Endometrial microvascular endothelial cells (primary cell): ENCODE results near the gene RAB1B. TPM values are rescaled to one million over a fixed set of nuclear protein-coding genes. Genes with fewer than 3 reads are reported as not detected.

Experiments used
- in situ Hi-C: cut with HindIII; loops from 2 replicates; pipeline ENCODE4 v1.10.0; 2017; ENCODE audit warnings: low sequenced_read_pairs, low pct_unique_long_range_greater_than_20kb; ENCODE audit errors: inconsistent ontology term
- total RNA-seq: library from RNA; depleted of rRNA; stranded (reverse); fragments of >200 nt; gene quantifications from one replicate; pipeline ENCODE4 v1.2.3, GENCODE V29; 2015; ENCODE audit errors: inconsistent ontology term

RAB1B gene
- total RNA-seq, 1 donor from 2014 or later, result 190 TPM

GRCh38 chr11:66279092-66279734 lies 10.8 kb downstream of the RAB1B start:
- in situ Hi-C loops, result no loop called here

- in situ Hi-C loops, result no loop called here
These were observed 12.0 kb downstream of the RAB1B start for GRCh38 chr11:66280428-66280827.

- in situ Hi-C loops, result no loop called here
These were observed 12.6 kb downstream of the RAB1B start for GRCh38 chr11:66281001-66281400.

- in situ Hi-C loops, result no loop called here
These were observed 13.5 kb downstream of the RAB1B start for GRCh38 chr11:66281776-66282467.

- in situ Hi-C loops, result no loop called here
These were observed 14.3 kb downstream of the RAB1B start for GRCh38 chr11:66282468-66283455.

GRCh38 chr11:66283461-66284105 lies 15.1 kb downstream of the RAB1B start:
- in situ Hi-C loops, result no loop called here

GRCh38 chr11:66284526-66285078 lies 16.2 kb downstream of the RAB1B start:
- in situ Hi-C loops, result no loop called here

- in situ Hi-C loops, result no loop called here
These were observed 17.0 kb downstream of the RAB1B start for GRCh38 chr11:66285250-66285947.

- in situ Hi-C loops, result no loop called here
These were observed 18.3 kb downstream of the RAB1B start for GRCh38 chr11:66286699-66287098.

GRCh38 chr11:66287211-66287888 lies 18.9 kb downstream of the RAB1B start:
- in situ Hi-C loops, result no loop called here

GRCh38 chr11:66287889-66288670 lies 19.6 kb downstream of the RAB1B start:
- in situ Hi-C loops, result no loop called here

- in situ Hi-C loops, result no loop called here
These were observed 20.5 kb downstream of the RAB1B start, which contains the start of gene YIF1A for GRCh38 chr11:66288671-66289547. Gene YIF1A, minus strand, starts transcription at chr11:66289143. Its CDS starts 158 bp downstream, at chr11:66288985.

- in situ Hi-C loops, result no loop called here
These were observed 21.3 kb downstream of the RAB1B start for GRCh38 chr11:66289548-66290329.

GRCh38 chr11:66290330-66290621 lies 21.8 kb downstream of the RAB1B start:
- in situ Hi-C loops, result no loop called here

- in situ Hi-C loops, result no loop called here
These were observed 22.9 kb downstream of the RAB1B start for GRCh38 chr11:66291303-66291705.
